ENCODE data around the gene MMP11.

DNA sequence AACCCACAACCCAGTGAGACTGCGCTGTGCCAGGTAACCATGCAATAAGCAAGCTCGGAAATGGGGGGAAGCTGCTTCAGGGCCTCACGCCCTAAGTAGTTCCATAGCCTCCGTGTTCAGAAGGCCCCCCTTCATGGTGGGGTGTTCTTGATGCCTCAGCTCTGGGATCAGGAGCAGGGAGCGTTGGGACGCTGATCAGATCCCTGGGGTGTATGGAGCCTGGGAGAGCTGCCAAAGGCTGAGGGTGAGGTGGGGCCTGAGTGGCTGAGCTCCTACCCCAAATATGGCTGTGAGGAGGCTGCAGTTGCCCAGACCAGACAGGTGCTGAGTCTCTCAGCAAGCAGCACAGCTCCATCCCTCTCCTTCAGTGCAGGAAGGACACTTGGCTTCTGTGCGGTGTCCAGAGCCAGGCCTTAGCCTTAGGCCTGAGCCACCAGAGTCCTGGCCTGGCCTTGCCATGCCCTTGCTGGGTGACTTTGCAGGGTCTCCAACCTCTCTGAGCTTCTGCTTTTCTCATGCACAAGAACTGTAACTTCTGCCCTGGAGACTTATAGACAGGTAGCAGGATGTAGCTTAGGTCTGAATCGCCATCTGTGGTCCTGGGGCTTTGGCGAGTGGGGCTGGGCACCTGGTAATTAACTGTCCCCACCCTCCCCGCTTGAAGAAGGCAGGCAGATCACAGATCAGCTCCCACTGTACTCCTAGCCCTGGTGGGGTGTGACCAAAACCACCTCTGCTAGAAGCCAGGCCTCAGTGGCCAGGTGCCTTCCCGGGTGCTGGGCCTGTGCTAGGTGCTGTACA is 5.3 kb downstream of the MMP11 start:
- TF ChIP-seq, protein P1, sequence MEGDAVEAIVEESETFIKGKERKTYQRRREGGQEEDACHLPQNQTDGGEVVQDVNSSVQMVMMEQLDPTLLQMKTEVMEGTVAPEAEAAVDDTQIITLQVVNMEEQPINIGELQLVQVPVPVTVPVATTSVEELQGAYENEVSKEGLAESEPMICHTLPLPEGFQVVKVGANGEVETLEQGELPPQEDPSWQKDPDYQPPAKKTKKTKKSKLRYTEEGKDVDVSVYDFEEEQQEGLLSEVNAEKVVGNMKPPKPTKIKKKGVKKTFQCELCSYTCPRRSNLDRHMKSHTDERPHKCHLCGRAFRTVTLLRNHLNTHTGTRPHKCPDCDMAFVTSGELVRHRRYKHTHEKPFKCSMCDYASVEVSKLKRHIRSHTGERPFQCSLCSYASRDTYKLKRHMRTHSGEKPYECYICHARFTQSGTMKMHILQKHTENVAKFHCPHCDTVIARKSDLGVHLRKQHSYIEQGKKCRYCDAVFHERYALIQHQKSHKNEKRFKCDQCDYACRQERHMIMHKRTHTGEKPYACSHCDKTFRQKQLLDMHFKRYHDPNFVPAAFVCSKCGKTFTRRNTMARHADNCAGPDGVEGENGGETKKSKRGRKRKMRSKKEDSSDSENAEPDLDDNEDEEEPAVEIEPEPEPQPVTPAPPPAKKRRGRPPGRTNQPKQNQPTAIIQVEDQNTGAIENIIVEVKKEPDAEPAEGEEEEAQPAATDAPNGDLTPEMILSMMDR (IDR thresholded peaks at IDR 0.05) = no peak
- TF ChIP-seq POLR2A (IDR thresholded peaks at IDR 0.05) (no peak), EP300 (IDR thresholded peaks at IDR 0.05) (no peak)
